OCI-LY7 (cell line): ENCODE measurements around the gene NCOA5. TPM values are rescaled to one million over a fixed set of nuclear protein-coding genes. Genes with fewer than 3 reads are reported as not detected.

Experiments used
- BruUV-seq: library from RNA; stranded (reverse); fragments of 400-500 nt; replicated peaks from 2 replicates; lab custom pipeline; 2021; lab: Mats Ljungman, UMichigan
- CTCF ChIA-PET: fragments of 300-600 bp; sonication (Branson Sonifier 250); formaldehyde crosslinking; loops from one replicate; lab custom pipeline; 2022; ENCODE audit warnings: antibody characterized with exemption; ENCODE audit not compliant: unreplicated experiment; lab: Charles Lee
- POLR2A ChIA-PET: fragments of 300-600 bp; sonication (Branson Sonifier 250); formaldehyde crosslinking; loops from one replicate; lab custom pipeline; 2022; ENCODE audit warnings: antibody characterized with exemption; lab: Charles Lee
- DNase-seq: peaks from one replicate; pipeline ENCODE4 v3.0.0-alpha.2; 2015; ENCODE audit warnings: low spot score
- H2AFZ ChIP-seq: fragments of 200-600 bp; sonication (generic), shearing (Covaris generic); 2 replicates; pipeline ENCODE4 v1.6.1; 2014; ENCODE audit warnings: mild to moderate bottlenecking, antibody characterized with exemption, low read length, moderate library complexity
- H3K27ac ChIP-seq: fragments of 200-600 bp; sonication (generic); 2 replicates; pipeline ENCODE4 v1.5.1; 2014; ENCODE audit warnings: mixed run types, low read depth, mild to moderate bottlenecking, moderate library complexity, low read length, inconsistent platforms; ENCODE audit not compliant: poor library complexity, severe bottlenecking
- H3K36me3 ChIP-seq: fragments of 200-600 bp; sonication (generic); 2 replicates; pipeline ENCODE4 v1.6.1; 2014; ENCODE audit warnings: mild to moderate bottlenecking, antibody characterized with exemption, low read length, moderate library complexity, mixed read lengths; ENCODE audit not compliant: insufficient read depth
- H3K4me1 ChIP-seq: fragments of 200-600 bp; sonication (generic); 2 replicates; pipeline ENCODE4 v1.5.1; 2014; ENCODE audit warnings: mild to moderate bottlenecking, low read length; ENCODE audit not compliant: insufficient read depth, poor library complexity, severe bottlenecking
- H3K4me2 ChIP-seq: fragments of 200-600 bp; sonication (generic); 2 replicates; pipeline ENCODE4 v1.6.1; 2014; ENCODE audit warnings: mild to moderate bottlenecking, low read length
- H3K4me3 ChIP-seq: fragments of 200-600 bp; sonication (generic); 2 replicates; pipeline ENCODE4 v1.5.1; 2014; ENCODE audit warnings: mild to moderate bottlenecking, low read depth, low read length; ENCODE audit not compliant: poor library complexity, severe bottlenecking
- H3K79me2 ChIP-seq: fragments of 200-600 bp; sonication (generic); 2 replicates; pipeline ENCODE4 v1.6.1; 2016; ENCODE audit warnings: low read depth, mild to moderate bottlenecking, low read length, moderate library complexity, mixed read lengths; ENCODE audit not compliant: insufficient read depth
- H3K9me2 ChIP-seq: fragments of 200-600 bp; sonication (generic); 2 replicates; pipeline ENCODE4 v1.6.1; 2016; ENCODE audit warnings: mild to moderate bottlenecking, low read length, mixed read lengths; ENCODE audit not compliant: insufficient read depth
- H3K9me3 ChIP-seq: fragments of 200-600 bp; sonication (generic); 2 replicates; pipeline ENCODE4 v1.6.1; 2014; ENCODE audit warnings: mild to moderate bottlenecking, mixed run types, low read length, mixed read lengths
- H4K20me1 ChIP-seq: fragments of 200-600 bp; sonication (generic); 2 replicates; pipeline ENCODE4 v1.6.1; 2014; ENCODE audit warnings: mild to moderate bottlenecking, antibody characterized with exemption, low read length, moderate library complexity, mixed read lengths; ENCODE audit not compliant: insufficient read depth
- EZH2phosphoT487 ChIP-seq: fragments of 200-600 bp; sonication (generic); IDR thresholded peaks from 2 replicates; pipeline ENCODE4 v1.6.1; 2018; ENCODE audit warnings: low read depth, borderline replicate concordance, mild to moderate bottlenecking, mixed run types, antibody characterized with exemption, low read length, moderate library complexity, mixed read lengths
- intact Hi-C: fragments of 100-400 bp; cut with micrococcal nuclease; formaldehyde crosslinking; loops from one replicate; pipeline ENCODE4 v1.10.0; 2022; ENCODE audit not compliant: unreplicated experiment
- total RNA-seq, 2 experiments: library from RNA; depleted of rRNA in 1 of 2; stranded (reverse); fragments of >200 nt in 1 of 2; shearing (Covaris generic) in 1 of 2; gene quantifications; 2 replicates each; pipeline ENCODE4 v1.2.3, GENCODE V29; 2014 to 2022
- TF ChIP-seq, protein P1 (sequence below): fragments of 200-600 bp; sonication (generic); conservative IDR thresholded peaks from 2 replicates; pipeline ENCODE4 v1.5.1; 2014; ENCODE audit warnings: mild to moderate bottlenecking, antibody characterized with exemption, low read length, moderate library complexity, mixed read lengths

NCOA5 gene
- total RNA-seq, 2 experiments from 2014 or later, result 23.4 to 33.7 TPM

DNA sequence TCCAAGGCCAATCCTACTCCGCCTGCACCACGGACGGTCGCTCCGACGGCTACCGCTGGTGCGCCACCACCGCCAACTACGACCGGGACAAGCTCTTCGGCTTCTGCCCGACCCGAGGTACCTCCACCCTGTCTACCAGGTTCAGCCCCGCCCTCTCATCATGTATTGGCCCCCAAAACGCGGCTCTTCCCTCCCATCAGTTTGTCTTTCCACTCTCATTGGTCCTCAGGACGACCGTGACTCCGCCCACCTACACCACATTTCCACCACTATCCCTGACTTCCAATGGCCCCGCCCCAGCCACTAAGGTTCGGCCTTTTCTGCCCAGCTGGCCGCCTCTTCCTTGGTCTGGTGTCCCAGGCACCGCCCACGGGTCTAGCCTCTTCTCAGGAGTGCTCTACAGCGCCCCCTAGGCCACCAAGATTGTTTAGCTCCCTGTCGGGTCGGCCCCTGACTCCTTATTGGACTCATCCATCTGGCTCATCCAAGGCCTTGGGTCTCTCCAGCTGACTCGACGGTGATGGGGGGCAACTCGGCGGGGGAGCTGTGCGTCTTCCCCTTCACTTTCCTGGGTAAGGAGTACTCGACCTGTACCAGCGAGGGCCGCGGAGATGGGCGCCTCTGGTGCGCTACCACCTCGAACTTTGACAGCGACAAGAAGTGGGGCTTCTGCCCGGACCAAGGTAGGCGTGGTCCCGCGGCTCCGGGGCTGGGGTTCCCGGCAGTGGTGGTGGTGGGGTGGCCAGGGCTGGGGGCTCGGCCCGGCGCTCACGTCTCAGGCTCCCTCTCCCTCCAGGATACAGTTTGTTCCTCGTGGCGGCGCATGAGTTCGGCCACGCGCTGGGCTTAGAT is 77.9 kb downstream of the NCOA5 start:
- Histone ChIP-seq H3K27ac (no peak overlapping the region), H3K4me1 (peaks cover 9% of the 10 kb centered on the region), H2AFZ (no peak overlapping the region), H3K36me3 (no peaks in the 10 kb centered on the region), H3K79me2 (no peaks in the 10 kb centered on the region), H3K9me3 (no peaks in the 10 kb centered on the region), H4K20me1 (no peaks in the 10 kb centered on the region), H3K4me2 (no peak overlapping the region), H3K9me2 (no peaks in the 10 kb centered on the region), H3K4me3 (no peak overlapping the region)
- ChIA-PET POLR2A (no interaction called here), CTCF (interaction anchor here (0.6 to 1.6 kb wide), 2 partner anchors 12 to 24 kb away, joined by 3 to 4 read pairs; no protein-coding TSS in a partner anchor)
- DNase-seq, result peak; percentile 65
- intact Hi-C loops, result no loop called here
- no TSS peak for BruUV-seq
- TF ChIP-seq EZH2phosphoT487, result no peak
- TF ChIP-seq, protein P1, sequence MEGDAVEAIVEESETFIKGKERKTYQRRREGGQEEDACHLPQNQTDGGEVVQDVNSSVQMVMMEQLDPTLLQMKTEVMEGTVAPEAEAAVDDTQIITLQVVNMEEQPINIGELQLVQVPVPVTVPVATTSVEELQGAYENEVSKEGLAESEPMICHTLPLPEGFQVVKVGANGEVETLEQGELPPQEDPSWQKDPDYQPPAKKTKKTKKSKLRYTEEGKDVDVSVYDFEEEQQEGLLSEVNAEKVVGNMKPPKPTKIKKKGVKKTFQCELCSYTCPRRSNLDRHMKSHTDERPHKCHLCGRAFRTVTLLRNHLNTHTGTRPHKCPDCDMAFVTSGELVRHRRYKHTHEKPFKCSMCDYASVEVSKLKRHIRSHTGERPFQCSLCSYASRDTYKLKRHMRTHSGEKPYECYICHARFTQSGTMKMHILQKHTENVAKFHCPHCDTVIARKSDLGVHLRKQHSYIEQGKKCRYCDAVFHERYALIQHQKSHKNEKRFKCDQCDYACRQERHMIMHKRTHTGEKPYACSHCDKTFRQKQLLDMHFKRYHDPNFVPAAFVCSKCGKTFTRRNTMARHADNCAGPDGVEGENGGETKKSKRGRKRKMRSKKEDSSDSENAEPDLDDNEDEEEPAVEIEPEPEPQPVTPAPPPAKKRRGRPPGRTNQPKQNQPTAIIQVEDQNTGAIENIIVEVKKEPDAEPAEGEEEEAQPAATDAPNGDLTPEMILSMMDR, result peak; percentile 84

Other genes starting within 250 kb of the NCOA5 start
- 37.1 and 44.6 TPM in 2 replicates for gene ACOT8, start 232.6 kb downstream of the NCOA5 start, total RNA-seq (2014; rRNA removed; shearing (Covaris generic))
- gene ACOT8, start 232.6 kb downstream of the NCOA5 start, total RNA-seq (2022), result 28.0 and 28.2 TPM in 2 replicates
- 5.7 and 12.0 TPM in 2 replicates for gene ZSWIM3, start 232.3 kb downstream of the NCOA5 start, total RNA-seq (2014; rRNA removed; shearing (Covaris generic))
- 6.0 and 6.8 TPM in 2 replicates for gene ZSWIM3, start 232.3 kb downstream of the NCOA5 start, total RNA-seq (2022)
- gene ZSWIM1, start 208.7 kb downstream of the NCOA5 start, total RNA-seq (2014; rRNA removed; shearing (Covaris generic)), result 10.9 and 19.2 TPM in 2 replicates
- gene ZSWIM1, start 208.7 kb downstream of the NCOA5 start, total RNA-seq (2022), result 12.7 and 13.9 TPM in 2 replicates
- gene SPATA25, start 202.3 kb downstream of the NCOA5 start, total RNA-seq (2014; rRNA removed; shearing (Covaris generic)), result 5.8 and 6.1 TPM in 2 replicates
- gene SPATA25, start 202.3 kb downstream of the NCOA5 start, total RNA-seq (2022), result 5.8 and 5.9 TPM in 2 replicates
- gene NEURL2, start 198.8 kb downstream of the NCOA5 start, total RNA-seq (2014; rRNA removed; shearing (Covaris generic)), result 6.0 and 10.7 TPM in 2 replicates
- gene NEURL2, start 198.8 kb downstream of the NCOA5 start, total RNA-seq (2022), result 6.2 and 9.9 TPM in 2 replicates
- gene CTSA, start 198.6 kb downstream of the NCOA5 start, total RNA-seq (2014; rRNA removed; shearing (Covaris generic)), result 27.1 and 33.1 TPM in 2 replicates
- gene CTSA, start 198.6 kb downstream of the NCOA5 start, total RNA-seq (2022), result 36.4 and 36.7 TPM in 2 replicates
- 14.3 and 17.1 TPM in 2 replicates for gene PLTP, start 177.8 kb downstream of the NCOA5 start, total RNA-seq (2014; rRNA removed; shearing (Covaris generic))
- 12.7 and 15.8 TPM in 2 replicates for gene PLTP, start 177.8 kb downstream of the NCOA5 start, total RNA-seq (2022)
- gene PCIF1, start 155.3 kb downstream of the NCOA5 start, total RNA-seq (2014; rRNA removed; shearing (Covaris generic)), result 16.7 and 21.2 TPM in 2 replicates
- 40.6 and 50.3 TPM in 2 replicates for gene PCIF1, start 155.3 kb downstream of the NCOA5 start, total RNA-seq (2022)
- gene ZNF335, start 117.8 kb downstream of the NCOA5 start, total RNA-seq (2014; rRNA removed; shearing (Covaris generic)), result 15.0 and 21.0 TPM in 2 replicates
- gene ZNF335, start 117.8 kb downstream of the NCOA5 start, total RNA-seq (2022), result 28.4 and 30.5 TPM in 2 replicates
- gene MMP9, start 81.1 kb downstream of the NCOA5 start, total RNA-seq (2014; rRNA removed; shearing (Covaris generic)), result not detected in 2 replicates
- gene MMP9, start 81.1 kb downstream of the NCOA5 start, total RNA-seq (2022), result not detected in 2 replicates
- 0.18 and 3.8 TPM in 2 replicates for gene SLC12A5, start 60.7 kb downstream of the NCOA5 start, total RNA-seq (2014; rRNA removed; shearing (Covaris generic))
- gene SLC12A5, start 60.7 kb downstream of the NCOA5 start, total RNA-seq (2022), result 10.3 and 11.0 TPM in 2 replicates
- 23.0 and 34.7 TPM in 2 replicates for gene CD40, start 28.4 kb upstream of the NCOA5 start, total RNA-seq (2014; rRNA removed; shearing (Covaris generic))
- 64.2 and 71.6 TPM in 2 replicates for gene CD40, start 28.4 kb upstream of the NCOA5 start, total RNA-seq (2022)
- gene CDH22, start 218.5 kb upstream of the NCOA5 start, total RNA-seq (2014; rRNA removed; shearing (Covaris generic)), result not detected in 2 replicates
- not detected in 2 replicates for gene CDH22, start 218.5 kb upstream of the NCOA5 start, total RNA-seq (2022)